Fibroblast of villous mesenchyme (primary cell): ENCODE results near the gene HRH2. TPM values are rescaled to one million over a fixed set of nuclear protein-coding genes. Genes with fewer than 3 reads are reported as not detected.

ENCODE experiments used
- DNase-seq: peaks from one replicate; pipeline ENCODE4 v3.0.0-alpha.2; 2010; ENCODE audit warnings: low read depth
- H3K4me3 ChIP-seq: 2 replicates; pipeline ENCODE4 v1.5.1; 2011; ENCODE audit warnings: low read depth, mild to moderate bottlenecking, low read length
- CTCF ChIP-seq: IDR thresholded peaks from 2 replicates; pipeline ENCODE4 v1.5.1; 2012; ENCODE audit warnings: low read depth, mild to moderate bottlenecking, low read length; ENCODE audit not compliant: insufficient read depth
- total RNA-seq: library from RNA; depleted of rRNA; stranded (reverse); fragments of >200 nt; gene quantifications from 2 replicates; pipeline ENCODE4 v1.2.3, GENCODE V29; 2012

Gene HRH2
- total RNA-seq, 1 donor: not detected

- DNase-seq: no peak
- H3K4me3 ChIP-seq: no peak overlapping the region
- no peak for TF ChIP-seq CTCF
These were observed 40.0 kb downstream of the HRH2 start for GRCh38 chr5:175697846-175698245.

GRCh38 chr5:175698401-175699115 lies 40.7 kb downstream of the HRH2 start:
- no peak for TF ChIP-seq CTCF
- no peak overlapping the region for H3K4me3 ChIP-seq
- no peak for DNase-seq

GRCh38 chr5:175700991-175701390 lies 43.1 kb downstream of the HRH2 start:
- no peak overlapping the region for H3K4me3 ChIP-seq
- peak; percentile 45 for TF ChIP-seq CTCF
- no peak for DNase-seq

- DNase-seq: no peak
- no peak for TF ChIP-seq CTCF
- H3K4me3 ChIP-seq: no peak overlapping the region
These were observed 43.9 kb downstream of the HRH2 start for GRCh38 chr5:175701797-175702196.

GRCh38 chr5:175706499-175706898 lies 48.6 kb downstream of the HRH2 start:
- H3K4me3 ChIP-seq: no peak overlapping the region
- TF ChIP-seq CTCF: no peak
- DNase-seq: no peak

- no peak overlapping the region for H3K4me3 ChIP-seq
- TF ChIP-seq CTCF: no peak
- DNase-seq: no peak
These were observed 50.0 kb downstream of the HRH2 start for GRCh38 chr5:175707751-175708375.
